Esophagus muscularis mucosa (tissue), 4 donors: ENCODE data around the gene PBLD. TPM values are rescaled to one million over a fixed set of nuclear protein-coding genes. Genes with fewer than 3 reads are reported as not detected.

Source experiments
- DNase-seq: peaks from one replicate; pipeline ENCODE4 v3.0.0-alpha.2; 2017; ENCODE audit errors: extremely low spot score
- H3K27ac ChIP-seq, 4 donors: fragments of 200-600 bp; sonication (generic); replicated peaks in 1 of 4; 1 replicate in 3 of 4; 2 replicates in 1 of 4; pipeline ENCODE4 v1.5.1; 2016 to 2019; ENCODE audit warnings: mild to moderate bottlenecking in 1 of 4
- H3K27me3 ChIP-seq, 4 donors: fragments of 200-600 bp; sonication (generic); one replicate each; pipeline versions ENCODE4 v1.5.1 to v1.6.0; 2016 to 2019
- H3K36me3 ChIP-seq, 4 donors: fragments of 200-600 bp; sonication (generic); one replicate each; pipeline ENCODE4 v1.5.1; 2016 to 2019
- H3K4me1 ChIP-seq, 4 donors: fragments of 200-600 bp; sonication (generic); one replicate each; pipeline ENCODE4 v1.5.1; 2016 to 2019
- H3K4me3 ChIP-seq, 4 donors: fragments of 200-600 bp; sonication (generic); 1 replicate in 2 of 4; 2 replicates in 2 of 4; pipeline ENCODE4 v1.5.1; 2016 to 2019; ENCODE audit warnings: mild to moderate bottlenecking in 4 of 4, moderate library complexity in 1 of 4
- H3K9me3 ChIP-seq, 4 donors: fragments of 200-600 bp; sonication (generic); 1 replicate in 3 of 4; 2 replicates in 1 of 4; pipeline ENCODE4 v1.5.1; 2016 to 2019
- EP300 ChIP-seq: sonication (generic); formaldehyde crosslinking; IDR thresholded peaks from one replicate; pipeline ENCODE4 v1.6.1; 2017; ENCODE audit warnings: antibody characterized with exemption
- POLR2A ChIP-seq: fragments of 450-650 bp; IDR thresholded peaks from one replicate; pipeline ENCODE4 v1.6.1; 2017; ENCODE audit warnings: antibody characterized with exemption, moderate library complexity, mild to moderate bottlenecking, low read depth
- POLR2AphosphoS5 ChIP-seq, 2 donors: sonication (generic); formaldehyde crosslinking; IDR thresholded peaks; one replicate each; pipeline ENCODE4 v1.6.1; 2017; ENCODE audit warnings: antibody characterized with exemption in 2 of 2
- WGBS: methylation state at CpG from one replicate; pipeline ENCODE4 v1.1.5; 2018; 5-methylcytosine and 5-hydroxymethylcytosine counted together
- intact Hi-C: fragments of 100-400 bp; cut with DNase I; formaldehyde crosslinking; loops from one replicate; pipeline ENCODE4 v1.15.1; 2023
- total RNA-seq, 4 donors: library from RNA; depleted of rRNA; stranded (reverse); fragments of >200 nt; gene quantifications; one replicate each; pipeline versions ENCODE4 v1.1.0 to v1.2.1, GENCODE V29; 2016
- TF ChIP-seq, protein P1 (sequence below), 3 experiments: fragments of 200-600 bp in 2 of 3; fragments of 450-650 bp in 1 of 3; sonication (generic) in 2 of 3; IDR thresholded peaks; one replicate each; pipeline ENCODE4 v1.5.1; 2017 to 2019; ENCODE audit warnings: antibody characterized with exemption in 3 of 3, mild to moderate bottlenecking in 2 of 3, moderate library complexity in 1 of 3

The PBLD gene
- total RNA-seq, 4 donors from 2014 or later, result 6.6 to 9.1 (median 7.4) TPM

DNA sequence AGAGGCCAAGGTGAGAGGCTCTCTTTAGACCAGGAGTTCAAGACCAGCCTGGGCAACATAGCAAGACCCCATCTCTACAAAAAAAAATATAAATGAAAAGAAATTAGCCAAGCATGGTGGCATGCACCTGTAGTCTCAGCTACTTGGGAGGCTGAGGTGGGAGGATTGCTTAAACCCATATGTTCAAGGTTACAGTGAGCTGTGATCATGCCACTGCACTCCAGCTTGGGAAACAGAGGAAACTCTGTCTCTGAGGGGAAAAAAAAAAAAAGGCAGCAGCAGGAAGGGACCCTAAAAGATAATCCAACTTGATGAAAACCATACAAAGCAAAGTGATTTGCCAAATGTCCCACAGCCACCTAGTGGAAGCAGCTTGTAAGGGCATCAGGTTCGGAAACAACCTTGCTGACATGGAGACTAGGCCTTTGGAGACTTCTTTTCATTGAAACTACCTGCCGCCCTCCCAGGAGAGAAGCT is 15.6 kb upstream of the PBLD start:
- Histone ChIP-seq H3K36me3 (peaks cover 48 to 80% (median 69%) of the 10 kb centered on the region in 4 donors), H3K9me3 (no peaks in the 10 kb centered on the region), H3K4me3 (no peak overlapping the region), H3K4me1 (peaks cover 0 to 5% (median 0%) of the 10 kb centered on the region in 4 donors), H3K27ac (peak overlapping the region in 3 of 4 donors; percentile 11 to 44 (median 11)), H3K27me3 (no peaks in the 10 kb centered on the region)
- no peak for DNase-seq
- TF ChIP-seq POLR2AphosphoS5 (IDR thresholded peaks at IDR 0.05) (peak in 1 of 2 donors; percentile 10), POLR2A (no peak)
- TF ChIP-seq, protein P1, sequence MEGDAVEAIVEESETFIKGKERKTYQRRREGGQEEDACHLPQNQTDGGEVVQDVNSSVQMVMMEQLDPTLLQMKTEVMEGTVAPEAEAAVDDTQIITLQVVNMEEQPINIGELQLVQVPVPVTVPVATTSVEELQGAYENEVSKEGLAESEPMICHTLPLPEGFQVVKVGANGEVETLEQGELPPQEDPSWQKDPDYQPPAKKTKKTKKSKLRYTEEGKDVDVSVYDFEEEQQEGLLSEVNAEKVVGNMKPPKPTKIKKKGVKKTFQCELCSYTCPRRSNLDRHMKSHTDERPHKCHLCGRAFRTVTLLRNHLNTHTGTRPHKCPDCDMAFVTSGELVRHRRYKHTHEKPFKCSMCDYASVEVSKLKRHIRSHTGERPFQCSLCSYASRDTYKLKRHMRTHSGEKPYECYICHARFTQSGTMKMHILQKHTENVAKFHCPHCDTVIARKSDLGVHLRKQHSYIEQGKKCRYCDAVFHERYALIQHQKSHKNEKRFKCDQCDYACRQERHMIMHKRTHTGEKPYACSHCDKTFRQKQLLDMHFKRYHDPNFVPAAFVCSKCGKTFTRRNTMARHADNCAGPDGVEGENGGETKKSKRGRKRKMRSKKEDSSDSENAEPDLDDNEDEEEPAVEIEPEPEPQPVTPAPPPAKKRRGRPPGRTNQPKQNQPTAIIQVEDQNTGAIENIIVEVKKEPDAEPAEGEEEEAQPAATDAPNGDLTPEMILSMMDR (IDR thresholded peaks at IDR 0.05), result peak; percentile 42 to 72 (median 45)
- 59% methylated on average over 2 of the region's 2 CpGs for WGBS
- intact Hi-C loops, result no loop called here

DNA sequence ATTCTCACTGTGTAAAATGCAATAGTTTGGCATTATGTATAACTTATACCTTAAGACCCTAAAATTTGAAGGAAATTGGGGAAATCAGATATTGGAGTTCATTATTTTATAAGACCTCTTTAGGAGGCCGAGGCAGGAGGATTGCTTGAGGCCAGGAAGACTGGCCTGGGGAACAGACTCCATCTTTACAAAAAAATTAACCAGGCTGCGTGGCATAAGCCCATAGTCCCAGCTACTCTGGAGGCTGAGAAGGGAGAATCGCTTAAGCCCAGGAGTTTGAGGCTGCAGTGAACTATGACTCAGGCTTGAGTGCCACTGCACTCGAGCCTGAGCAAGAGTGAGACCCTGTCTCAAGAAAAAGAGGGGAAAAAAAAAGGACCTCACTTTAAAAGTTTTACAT is 14.0 kb upstream of the PBLD start:
- intact Hi-C loops, result no loop called here
- no peak overlapping the region for H3K4me3 ChIP-seq
- H3K36me3 ChIP-seq, result peaks cover 38 to 80% (median 67%) of the 10 kb centered on the region in 4 donors

DNA sequence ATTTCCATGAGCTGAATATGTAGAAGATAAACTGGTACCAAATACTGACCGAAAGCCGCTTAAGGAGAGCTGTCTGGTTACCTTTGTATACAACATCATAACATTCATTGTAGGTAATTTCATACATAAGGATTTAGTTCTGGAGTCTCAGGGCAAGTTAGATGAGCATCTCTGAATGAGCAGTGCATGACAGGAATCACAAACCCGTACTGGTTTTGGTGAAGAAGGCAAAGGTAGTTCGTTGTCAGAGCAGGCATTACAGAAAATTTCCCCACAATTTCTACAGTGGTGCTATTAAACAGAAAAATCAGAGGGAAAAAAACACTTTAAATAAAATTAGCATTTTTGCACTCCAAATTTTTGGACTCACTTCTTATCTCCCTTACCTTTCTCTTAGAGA is 12.9 kb upstream of the PBLD start:
- Histone ChIP-seq H3K27ac (no peak overlapping the region), H3K36me3 (peaks cover 46 to 80% (median 68%) of the 10 kb centered on the region in 4 donors), H3K9me3 (no peaks in the 10 kb centered on the region), H3K4me1 (peaks cover 0 to 5% (median 0%) of the 10 kb centered on the region in 4 donors), H3K27me3 (no peaks in the 10 kb centered on the region), H3K4me3 (no peak overlapping the region)
- TF ChIP-seq, protein P1 (IDR thresholded peaks at IDR 0.05), result no peak
- TF ChIP-seq POLR2A (no peak), EP300 (no peak), POLR2AphosphoS5 (IDR thresholded peaks at IDR 0.05) (no peak)
- no peak for DNase-seq
- 90% methylated on average over 4 of the region's 4 CpGs for WGBS
- intact Hi-C loops, result no loop called here

More for the DNA sequence above, 14.0 kb upstream of the PBLD start:
- no peak for DNase-seq
- TF ChIP-seq, protein P1 (IDR thresholded peaks at IDR 0.05), result no peak
- TF ChIP-seq EP300, result no peak
- TF ChIP-seq POLR2A, result no peak
- TF ChIP-seq POLR2AphosphoS5 (IDR thresholded peaks at IDR 0.05), result no peak
- Histone ChIP-seq H3K9me3 (no peaks in the 10 kb centered on the region), H3K4me1 (peaks cover 0 to 5% (median 0%) of the 10 kb centered on the region in 4 donors), H3K27ac (no peak overlapping the region), H3K27me3 (no peaks in the 10 kb centered on the region)
- 74% methylated on average over 4 of the region's 4 CpGs for WGBS

DNA sequence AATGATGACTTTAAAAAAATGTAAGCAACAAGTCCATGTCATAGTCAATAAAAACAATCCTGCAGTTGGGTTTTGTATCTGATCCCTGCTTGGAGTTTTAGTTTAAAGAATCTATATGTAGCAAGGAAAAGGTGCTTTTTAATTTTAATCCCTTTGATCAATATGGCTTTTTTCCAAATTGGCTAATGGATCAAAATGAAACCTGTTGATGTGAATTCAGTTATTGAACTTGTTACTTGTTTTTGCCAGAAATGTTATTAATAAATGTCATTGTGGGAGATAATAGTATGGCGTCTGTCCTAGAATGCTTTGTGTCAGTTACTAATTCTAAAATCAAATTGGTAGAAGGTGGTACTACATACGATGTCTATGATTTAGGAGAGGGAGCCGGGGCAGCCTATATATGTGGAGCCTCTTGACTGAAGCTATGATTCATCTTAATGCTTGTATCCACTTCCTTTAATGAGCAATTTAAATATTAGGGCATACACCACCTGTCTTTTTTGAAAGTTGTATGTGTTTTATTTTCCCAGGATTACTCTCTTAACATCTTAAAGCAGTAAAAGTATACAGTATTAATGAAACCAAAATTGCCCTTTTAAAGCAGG is 10.3 kb upstream of the PBLD start:
- Histone ChIP-seq H3K27me3 (no peaks in the 10 kb centered on the region), H3K9me3 (no peaks in the 10 kb centered on the region), H3K4me3 (no peak overlapping the region), H3K4me1 (peaks cover 4 to 20% (median 12%) of the 10 kb centered on the region in 4 donors), H3K36me3 (peaks cover 57 to 93% (median 78%) of the 10 kb centered on the region in 4 donors), H3K27ac (no peak overlapping the region)
- intact Hi-C loops, result no loop called here
- 85% methylated on average over 3 of the region's 3 CpGs for WGBS
- TF ChIP-seq POLR2AphosphoS5 (IDR thresholded peaks at IDR 0.05), result no peak
- TF ChIP-seq, protein P1 (IDR thresholded peaks at IDR 0.05), result no peak
- no peak for TF ChIP-seq EP300
- TF ChIP-seq POLR2A, result no peak
- no peak for DNase-seq
